Panc1 (cell line): ENCODE measurements around the gene PPP1R16B. TPM values are rescaled to one million over a fixed set of nuclear protein-coding genes. Genes with fewer than 3 reads are reported as not detected.

Source experiments
- ATAC-seq: fragments of 200-7000 bp; cut with Tn5 transposase; 2 replicates; pipeline ENCODE4 v1.9.1; 2020; ENCODE audit warnings: mild to moderate bottlenecking, moderate library complexity
- BruUV-seq: library from RNA; stranded (reverse); fragments of 400-500 nt; replicated peaks from 2 replicates; lab custom pipeline; 2021; lab: Mats Ljungman, UMichigan
- CTCF ChIA-PET: fragments of 300-600 bp; sonication (Branson Sonifier 250); formaldehyde crosslinking; loops from one replicate; lab custom pipeline; 2022; ENCODE audit warnings: antibody characterized with exemption; lab: Charles Lee
- POLR2A ChIA-PET: fragments of 300-600 bp; sonication (Branson Sonifier 250); formaldehyde crosslinking; loops from one replicate; lab custom pipeline; 2022; ENCODE audit warnings: antibody characterized with exemption; lab: Charles Lee
- DNase-seq: peaks from one replicate; pipeline ENCODE4 v3.0.0-alpha.2; 2010; ENCODE audit warnings: low read depth, low spot score
- H3K27ac ChIP-seq: 2 replicates; pipeline ENCODE4 v1.5.1; 2011; ENCODE audit warnings: mild to moderate bottlenecking, low read length, inconsistent platforms
- H3K27me3 ChIP-seq: fragments of 200-500 bp; sonication (Bioruptor generic); 2 replicates; pipeline ENCODE4 v1.6.0; 2014; ENCODE audit warnings: low read length, inconsistent platforms; ENCODE audit not compliant: control insufficient read depth, insufficient read depth
- H3K36me3 ChIP-seq: fragments of 200-500 bp; sonication (Bioruptor generic); 2 replicates; pipeline ENCODE4 v1.5.1; 2014; ENCODE audit warnings: inconsistent platforms, mild to moderate bottlenecking, low read length, moderate library complexity; ENCODE audit not compliant: control insufficient read depth, insufficient read depth
- H3K4me1 ChIP-seq: 2 replicates; pipeline ENCODE4 v1.5.1; 2011; ENCODE audit warnings: inconsistent platforms, mild to moderate bottlenecking, low read length, moderate library complexity; ENCODE audit not compliant: control insufficient read depth, insufficient read depth
- H3K4me3 ChIP-seq, 2 experiments: 2 replicates each; pipeline ENCODE4 v1.5.1; 2011 to 2012; ENCODE audit warnings: low read depth in 2 of 2, low read length in 2 of 2, mild to moderate bottlenecking in 2 of 2, inconsistent platforms in 1 of 2, moderate library complexity in 1 of 2
- H3K9me3 ChIP-seq: fragments of 200-500 bp; sonication (Bioruptor generic); 2 replicates; pipeline ENCODE4 v1.5.1; 2014; ENCODE audit warnings: low read depth, mild to moderate bottlenecking, inconsistent platforms, low read length, moderate library complexity; ENCODE audit not compliant: control insufficient read depth, insufficient read depth
- CTCF ChIP-seq: fragments of 450-650 bp; IDR thresholded peaks from 2 replicates; pipeline ENCODE4 v1.5.1; 2017; ENCODE audit warnings: mild to moderate bottlenecking
- POLR2AphosphoS5 ChIP-seq: IDR thresholded peaks from 2 replicates; pipeline ENCODE4 v1.6.1; 2012; ENCODE audit warnings: mild to moderate bottlenecking, low read depth, low read length, moderate library complexity
- REST ChIP-seq, 2 experiments: IDR thresholded peaks; 2 replicates each; pipeline ENCODE4 v1.6.1; 2011 to 2012; ENCODE audit warnings: low read depth in 2 of 2, control low read depth in 1 of 2, low read length in 1 of 2, mild to moderate bottlenecking in 1 of 2, moderate library complexity in 1 of 2; ENCODE audit not compliant: insufficient read depth in 1 of 2
- SIN3A ChIP-seq: IDR thresholded peaks from 2 replicates; pipeline ENCODE4 v1.6.1; 2012; ENCODE audit warnings: low read depth, mild to moderate bottlenecking, low read length, moderate library complexity, borderline replicate concordance; ENCODE audit not compliant: insufficient read depth
- TCF7L2 ChIP-seq: IDR thresholded peaks from 2 replicates; pipeline ENCODE4 v1.6.1; 2011; ENCODE audit warnings: mild to moderate bottlenecking, low read depth, low read length, inconsistent platforms
- in situ Hi-C: cut with HindIII; loops from 2 replicates; pipeline ENCODE4 v1.10.0; 2016; ENCODE audit warnings: low sequenced_read_pairs, low pct_unique_long_range_greater_than_20kb
- intact Hi-C: fragments of 100-400 bp; cut with micrococcal nuclease; formaldehyde crosslinking; loops from one replicate; pipeline ENCODE4 v1.10.0; 2022; ENCODE audit not compliant: unreplicated experiment
- total RNA-seq: library from RNA; stranded (reverse); gene quantifications from one replicate; pipeline ENCODE4 v1.2.1, GENCODE V29; 2021; ENCODE audit not compliant: unreplicated experiment

Gene PPP1R16B
- total RNA-seq, 1 experiment from 2014 or later, result 0.92 TPM

- no peaks in the 10 kb centered on the region for H3K36me3 ChIP-seq
- no peak overlapping the region for H3K27ac ChIP-seq
- DNase-seq (no peak), ATAC-seq (no peak)
- H3K27me3 ChIP-seq, result peaks cover 3% of the 10 kb centered on the region; the same call in 1 of the 2 replicates
- BruUV-seq, result no TSS peak
- no peak for TF ChIP-seq REST (IDR thresholded peaks at IDR 0.05; ENCODE audit: insufficient read depth in 1 of 2, low read depth in 2 of 2, low read length in 1 of 2)
- no peak for TF ChIP-seq TCF7L2
- TF ChIP-seq CTCF, result no peak
- TF ChIP-seq POLR2AphosphoS5, result no peak
- TF ChIP-seq SIN3A, result no peak
- H3K4me3 ChIP-seq, result no peak overlapping the region
- in situ Hi-C loops, result no loop called here
- H3K4me1 ChIP-seq, result no peaks in the 10 kb centered on the region
- POLR2A ChIA-PET, result no interaction called here
- CTCF ChIA-PET, result interaction anchor here (0.6 kb wide), 1 partner anchor 141 kb away, joined by 6 read pairs; no protein-coding TSS in a partner anchor
- H3K9me3 ChIP-seq, result no peaks in the 10 kb centered on the region
- intact Hi-C loops, result no loop called here
Measured at GRCh38 chr20:38799203-38799602, 6.3 kb upstream of the PPP1R16B start.

GRCh38 chr20:38800882-38801281 is 4.6 kb upstream of the PPP1R16B start:
- H3K36me3 ChIP-seq, result no peaks in the 10 kb centered on the region
- in situ Hi-C loops (no loop called here), intact Hi-C loops (no loop called here)
- no peak for TF ChIP-seq SIN3A
- no peak for TF ChIP-seq POLR2AphosphoS5
- TF ChIP-seq CTCF, result no peak
- no peak for TF ChIP-seq REST (IDR thresholded peaks at IDR 0.05; ENCODE audit: insufficient read depth in 1 of 2, low read depth in 2 of 2, low read length in 1 of 2)
- no peak for TF ChIP-seq TCF7L2
- no peak for DNase-seq
- peaks cover 3% of the 10 kb centered on the region; the same call in 1 of the 2 replicates for H3K27me3 ChIP-seq
- no TSS peak for BruUV-seq
- POLR2A ChIA-PET, result no interaction called here
- H3K9me3 ChIP-seq, result no peaks in the 10 kb centered on the region
- ATAC-seq, result no peak
- no peak overlapping the region for H3K27ac ChIP-seq
- no peaks in the 10 kb centered on the region for H3K4me1 ChIP-seq
- CTCF ChIA-PET, result no interaction called here
- no peak overlapping the region for H3K4me3 ChIP-seq
